Dermis blood vessel endothelial cell (primary cell): Measurements from ENCODE around the gene ROR1. TPM values are rescaled to one million over a fixed set of nuclear protein-coding genes. Genes with fewer than 3 reads are reported as not detected.
"Not testable (repeated sequence)": the region's sequence is repeated elsewhere in the genome, so short reads cannot be mapped to it uniquely, and the experiment has no call there.

Experiments used
- DNase-seq: peaks from one replicate; pipeline ENCODE4 v3.0.0; 2010
- total RNA-seq: library from RNA; depleted of rRNA; stranded (reverse); fragments of >200 nt; gene quantifications from 2 replicates; pipeline ENCODE4 v1.2.3, GENCODE V29; 2014

ROR1 gene
- total RNA-seq, 1 donor from 2014 or later: 0.17 TPM

GRCh38 chr1:63794939-63795378, 21.1 kb downstream of the ROR1 start:
- no peak for DNase-seq

GRCh38 chr1:63795455-63795854, 21.6 kb downstream of the ROR1 start:
- DNase-seq: no peak

- DNase-seq: no peak
Observed at GRCh38 chr1:63797056-63797726, 23.4 kb downstream of the ROR1 start.

- DNase-seq: no peak
Observed at GRCh38 chr1:63798284-63798683, 24.5 kb downstream of the ROR1 start.

GRCh38 chr1:63799307-63799706, 25.5 kb downstream of the ROR1 start:
- no peak for DNase-seq

- DNase-seq: no peak
Observed at GRCh38 chr1:63799820-63800219, 26.0 kb downstream of the ROR1 start.

GRCh38 chr1:63802109-63802508, 28.3 kb downstream of the ROR1 start:
- DNase-seq: no peak

GRCh38 chr1:63804829-63805484, 31.1 kb downstream of the ROR1 start:
- DNase-seq: no peak

GRCh38 chr1:63807046-63807445, 33.2 kb downstream of the ROR1 start:
- no peak for DNase-seq

- no peak for DNase-seq
Observed at GRCh38 chr1:63810936-63811469, 37.2 kb downstream of the ROR1 start.

GRCh38 chr1:63812071-63812700, 38.4 kb downstream of the ROR1 start:
- no peak for DNase-seq

GRCh38 chr1:63813829-63814277, 40.0 kb downstream of the ROR1 start:
- DNase-seq: peak; percentile 57

GRCh38 chr1:63816217-63816815, 42.5 kb downstream of the ROR1 start:
- DNase-seq: not testable (repeated sequence)

- peak; percentile 41 for DNase-seq
Observed at GRCh38 chr1:63817152-63817667, 43.4 kb downstream of the ROR1 start.

- no peak for DNase-seq
Observed at GRCh38 chr1:63817700-63818099, 43.9 kb downstream of the ROR1 start.

- DNase-seq: no peak
Observed at GRCh38 chr1:63818567-63819325, 44.9 kb downstream of the ROR1 start.

GRCh38 chr1:63819795-63820194, 46.0 kb downstream of the ROR1 start:
- DNase-seq: no peak

GRCh38 chr1:63821091-63822005, 47.5 kb downstream of the ROR1 start:
- DNase-seq: no peak

- no peak for DNase-seq
Observed at GRCh38 chr1:63822540-63822939, 48.7 kb downstream of the ROR1 start.

GRCh38 chr1:63824451-63824850, 50.6 kb downstream of the ROR1 start:
- DNase-seq: no peak

- no peak for DNase-seq
Observed at GRCh38 chr1:63825111-63825510, 51.3 kb downstream of the ROR1 start.
